Keratinocyte (primary cell): ENCODE data around the gene GPC5. TPM values are rescaled to one million over a fixed set of nuclear protein-coding genes. Genes with fewer than 3 reads are reported as not detected.

Source experiments
- DNase-seq: peaks from one replicate; pipeline ENCODE4 v3.0.0-alpha.2; 2011; ENCODE audit warnings: low read depth, missing footprints, low spot score
- FAIRE-seq: peaks from 2 replicates; lab custom pipeline; 2011; peaks lifted over from hg19 to GRCh38; lab: Jason Lieb, UNC
- H2AFZ ChIP-seq: 2 replicates; pipeline ENCODE4 v1.6.0; 2012; ENCODE audit warnings: low read length, control low read depth, inconsistent platforms; ENCODE audit not compliant: control insufficient read depth
- H3K27ac ChIP-seq: 2 replicates; pipeline ENCODE4 v1.5.1; 2011; ENCODE audit warnings: low read length; ENCODE audit not compliant: control insufficient read depth, insufficient read depth
- H3K27me3 ChIP-seq: 3 replicates; pipeline ENCODE4 v1.6.0; 2011; ENCODE audit warnings: low read length; ENCODE audit not compliant: control insufficient read depth, insufficient read depth; ENCODE audit errors: extremely low read depth
- H3K36me3 ChIP-seq, 2 experiments: 2 replicates in 1 of 2; 3 replicates in 1 of 2; pipeline ENCODE4 v1.5.1; 2011; ENCODE audit warnings: low read length in 2 of 2, mild to moderate bottlenecking in 1 of 2; ENCODE audit not compliant: control insufficient read depth in 2 of 2, insufficient read depth in 2 of 2; ENCODE audit errors: extremely low read depth in 1 of 2
- H3K4me1 ChIP-seq: 3 replicates; pipeline ENCODE4 v1.5.1; 2011; ENCODE audit warnings: low read length; ENCODE audit not compliant: control insufficient read depth, insufficient read depth; ENCODE audit errors: extremely low read depth
- H3K4me2 ChIP-seq: 3 replicates; pipeline ENCODE4 v1.6.0; 2011; ENCODE audit warnings: low read depth, low read length; ENCODE audit not compliant: control insufficient read depth, insufficient read depth; ENCODE audit errors: extremely low read depth
- H3K4me3 ChIP-seq, 3 experiments: fragments of 200-600 bp in 1 of 3; sonication (generic) in 1 of 3; 2 replicates in 2 of 3; 3 replicates in 1 of 3; pipeline ENCODE4 v1.5.1; 2011 to 2016; ENCODE audit warnings: low read length in 3 of 3, mild to moderate bottlenecking in 3 of 3, control low read depth in 2 of 3, inconsistent platforms in 1 of 3, low read depth in 1 of 3, mixed read lengths in 1 of 3, mixed run types in 1 of 3, moderate library complexity in 1 of 3; ENCODE audit not compliant: control insufficient read depth in 2 of 3, insufficient read depth in 2 of 3; ENCODE audit errors: extremely low read depth in 1 of 3
- H3K79me2 ChIP-seq: 2 replicates; pipeline ENCODE4 v1.6.0; 2012; ENCODE audit warnings: low read length; ENCODE audit not compliant: control insufficient read depth, insufficient read depth
- H3K9ac ChIP-seq: 3 replicates; pipeline ENCODE4 v1.6.0; 2011; ENCODE audit warnings: low read length; ENCODE audit not compliant: control insufficient read depth, insufficient read depth; ENCODE audit errors: extremely low read depth
- H3K9me1 ChIP-seq: 3 replicates; pipeline ENCODE4 v1.6.0; 2011; ENCODE audit warnings: low read length; ENCODE audit not compliant: control insufficient read depth, insufficient read depth; ENCODE audit errors: extremely low read depth
- H3K9me3 ChIP-seq: 2 replicates; pipeline ENCODE4 v1.5.1; 2012; ENCODE audit warnings: low read depth, low read length; ENCODE audit not compliant: control insufficient read depth
- H4K20me1 ChIP-seq: 3 replicates; pipeline ENCODE4 v1.6.0; 2011; ENCODE audit warnings: low read length; ENCODE audit not compliant: control insufficient read depth, insufficient read depth; ENCODE audit errors: extremely low read depth
- CTCF ChIP-seq, 3 experiments: IDR thresholded peaks in 1 of 3; conservative IDR thresholded peaks in 1 of 3; optimal IDR thresholded peaks in 1 of 3; 2 replicates in 2 of 3; 3 replicates in 1 of 3; pipeline versions ENCODE3 to v1.5.1; 2011; ENCODE audit warnings: low read length in 3 of 3, mild to moderate bottlenecking in 3 of 3, moderate library complexity in 2 of 3, control low read depth in 1 of 3, inconsistent platforms in 1 of 3; ENCODE audit not compliant: insufficient read depth in 2 of 3; ENCODE audit errors: extremely low read depth in 1 of 3
- EZH2 ChIP-seq: IDR thresholded peaks from one replicate; pipeline ENCODE4 v1.6.1; 2012; ENCODE audit warnings: inconsistent platforms, mild to moderate bottlenecking, low read length, moderate library complexity
- dilution Hi-C: fragments of 300-500 bp; cut with MboI; formaldehyde crosslinking; loops from one replicate; pipeline ENCODE4 v1.7.0; 2020; ENCODE audit warnings: low sequenced_read_pairs; ENCODE audit not compliant: extremely low pct_ligation_motif_present
- polyA plus RNA-seq, 5 experiments: library from polyadenylated mRNA; depleted of rRNA in 3 of 5; stranded (reverse) in 3 of 5; stranded (forward) in 1 of 5; unstranded in 1 of 5; fragments of >200 nt; gene quantifications; 1 replicate in 1 of 5; 2 replicates in 3 of 5; 3 replicates in 1 of 5; pipeline versions ENCODE4 v1.2.1 to v1.2.3, GENCODE V29; 2011 to 2012; ENCODE audit warnings: missing spikeins in 2 of 5, low read depth in 1 of 5, low replicate concordance in 1 of 5

The GPC5 gene
- polyA plus RNA-seq, 1 donor (not counting 4 experiments of a cell fraction or from before 2014, with no cell fraction given): 0.10 TPM

- no peak for DNase-seq
- Histone ChIP-seq H2AFZ (no peak overlapping the region), H3K27ac (no peak overlapping the region), H3K9me1 (no peaks in the 10 kb centered on the region), H4K20me1 (no peaks in the 10 kb centered on the region), H3K36me3 (no peaks in the 10 kb centered on the region), H3K79me2 (no peaks in the 10 kb centered on the region), H3K9ac (no peak overlapping the region), H3K4me1 (no peaks in the 10 kb centered on the region), H3K27me3 (no peaks in the 10 kb centered on the region), H3K9me3 (no peaks in the 10 kb centered on the region), H3K4me3 (no peak overlapping the region), H3K4me2 (no peak overlapping the region)
- dilution Hi-C loops: no loop called here
- no peak for FAIRE-seq
- TF ChIP-seq EZH2: no peak
- no peak for TF ChIP-seq CTCF (optimal IDR thresholded peaks at IDR 0.05 in 1 of 3, IDR thresholded peaks at IDR 0.05 in 1 of 3, conservative IDR thresholded peaks at IDR 0.05 in 1 of 3; ENCODE audit: extremely low read depth in 1 of 3, insufficient read depth in 2 of 3, low read length in 3 of 3)
Observed at GRCh38 chr13:92612892-92613291, 1214.5 kb downstream of the GPC5 start.

DNA sequence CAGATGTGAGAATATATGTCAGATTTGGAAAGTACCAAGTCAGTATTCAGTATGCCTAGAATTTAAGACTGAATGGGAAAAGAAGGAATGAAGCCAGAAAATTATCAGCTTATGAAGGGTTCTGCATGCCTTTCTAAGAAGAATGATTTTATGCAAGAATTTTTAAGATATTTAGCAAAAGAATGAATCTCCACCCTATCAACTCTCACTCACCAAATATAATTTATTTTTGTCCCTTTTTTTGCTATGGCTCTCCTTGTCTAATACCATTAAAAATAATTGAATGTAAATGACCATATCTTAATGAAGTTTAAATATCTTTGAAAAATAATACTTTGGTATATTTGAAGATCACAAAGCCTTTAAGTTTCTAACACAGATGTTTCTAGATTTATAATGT, 1215.5 kb downstream of the GPC5 start:
- Histone ChIP-seq H3K4me2 (no peak overlapping the region), H3K27ac (no peak overlapping the region), H3K4me1 (no peaks in the 10 kb centered on the region), H3K79me2 (no peaks in the 10 kb centered on the region), H3K9me1 (no peaks in the 10 kb centered on the region), H3K27me3 (no peaks in the 10 kb centered on the region), H3K4me3 (no peak overlapping the region), H3K36me3 (no peaks in the 10 kb centered on the region), H4K20me1 (no peaks in the 10 kb centered on the region), H3K9me3 (no peaks in the 10 kb centered on the region), H3K9ac (no peak overlapping the region), H2AFZ (no peak overlapping the region)
- dilution Hi-C loops: no loop called here
- no peak for DNase-seq
- FAIRE-seq: no peak
- no peak for TF ChIP-seq EZH2
- TF ChIP-seq CTCF (optimal IDR thresholded peaks at IDR 0.05 in 1 of 3, IDR thresholded peaks at IDR 0.05 in 1 of 3, conservative IDR thresholded peaks at IDR 0.05 in 1 of 3; ENCODE audit: extremely low read depth in 1 of 3, insufficient read depth in 2 of 3, low read length in 3 of 3): no peak
